NT2/D1 (cell line): ENCODE measurements around the gene AQP12A.

Experiments
- YY1 ChIP-seq: IDR thresholded peaks from 2 replicates; pipeline ENCODE4 v1.6.1; 2011; ENCODE audit not compliant: insufficient read length, insufficient read depth
- ZNF274 ChIP-seq: IDR thresholded peaks from 2 replicates; pipeline ENCODE4 v1.6.1; 2011; ENCODE audit warnings: mild to moderate bottlenecking, low read depth, low read length

DNA sequence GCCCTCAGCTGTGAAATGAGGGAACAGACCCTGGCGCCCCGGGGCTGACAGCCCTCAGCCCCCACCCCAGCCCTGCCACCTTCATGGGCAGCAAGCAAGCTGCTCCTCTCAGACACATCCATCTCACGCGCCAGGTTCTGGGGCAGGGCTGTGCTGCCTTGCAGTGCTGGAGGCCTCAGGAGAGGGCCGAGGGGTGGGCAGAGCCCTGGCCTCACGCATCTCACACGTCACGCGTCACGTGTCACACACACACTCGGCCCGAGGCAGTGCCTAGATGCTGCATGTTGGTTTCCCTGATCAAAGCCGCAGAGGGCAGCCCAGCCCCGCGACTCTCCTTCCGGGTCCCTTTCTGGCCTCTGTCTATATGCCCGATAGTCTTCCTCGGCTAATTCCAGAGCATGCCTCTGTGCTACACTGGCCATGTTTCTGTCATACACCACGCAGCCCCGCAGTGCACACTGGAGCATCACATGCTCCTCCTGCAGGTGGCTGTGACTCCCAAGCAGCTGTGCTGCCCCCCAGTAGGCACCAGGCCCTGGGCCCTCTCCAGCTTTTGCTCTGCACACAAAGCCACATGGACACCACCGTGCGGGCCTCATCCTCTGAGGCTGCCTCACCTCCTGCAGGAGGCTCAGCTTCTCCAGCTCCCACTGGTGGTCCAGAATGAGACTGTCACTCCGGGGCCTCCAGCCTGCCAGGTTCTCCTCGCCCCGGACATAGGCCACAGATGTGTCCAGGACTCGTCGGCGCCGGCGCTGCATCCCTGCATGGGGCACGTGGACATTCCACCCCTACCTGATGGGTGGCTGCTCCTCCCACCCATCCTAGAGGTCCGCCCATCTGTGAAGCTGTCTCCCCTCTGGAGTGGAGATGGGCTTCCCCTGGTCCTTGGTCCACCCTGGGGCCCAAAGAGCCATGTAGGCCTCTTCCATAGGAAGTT, 31.4 kb downstream of the AQP12A start:
- TF ChIP-seq ZNF274 = no peak
- no peak for TF ChIP-seq YY1
